Lung (tissue), 12 donors: ENCODE measurements around the gene DARS1. TPM values are rescaled to one million over a fixed set of nuclear protein-coding genes. Genes with fewer than 3 reads are reported as not detected.
"Not testable (repeated sequence)": the region's sequence is repeated elsewhere in the genome, so short reads cannot be mapped to it uniquely, and the experiment has no call there.

Experiments used
- ATAC-seq: fragments of 200-7000 bp; cut with Tn5 transposase; one replicate; pipeline ENCODE4 v1.9.1; 2020; ENCODE audit warnings: moderate number of reproducible peaks; ENCODE audit not compliant: insufficient read depth, low FRiP score
- DNase-seq, 3 donors: peaks; one replicate each; pipeline ENCODE4 v3.0.0-alpha.2; 2013 to 2017
- H3K27ac ChIP-seq, 2 donors: one replicate each; pipeline ENCODE4 v1.5.1; 2013; ENCODE audit warnings: mild to moderate bottlenecking in 2 of 2, moderate library complexity in 2 of 2, control low read depth in 1 of 2, inconsistent platforms in 1 of 2, low read depth in 1 of 2, low read length in 1 of 2
- H3K27me3 ChIP-seq, 3 donors: one replicate each; pipeline ENCODE4 v1.5.1; 2013; ENCODE audit warnings: low read length in 2 of 3; ENCODE audit not compliant: control insufficient read depth in 3 of 3, insufficient read depth in 3 of 3
- H3K36me3 ChIP-seq, 4 donors: one replicate each; pipeline ENCODE4 v1.5.1; 2013; ENCODE audit warnings: low read length in 4 of 4, mild to moderate bottlenecking in 1 of 4, moderate library complexity in 1 of 4; ENCODE audit not compliant: control insufficient read depth in 4 of 4, insufficient read depth in 4 of 4
- H3K4me1 ChIP-seq, 5 donors: one replicate each; pipeline ENCODE4 v1.5.1; 2013; ENCODE audit warnings: low read length in 5 of 5, mild to moderate bottlenecking in 2 of 5, moderate library complexity in 1 of 5; ENCODE audit not compliant: control insufficient read depth in 5 of 5, insufficient read depth in 5 of 5
- H3K4me3 ChIP-seq: one replicate; pipeline ENCODE4 v1.5.1; 2013; ENCODE audit warnings: mild to moderate bottlenecking, control low read depth, moderate library complexity
- H3K9ac ChIP-seq, 2 donors: one replicate each; pipeline ENCODE4 v1.5.1; 2013; ENCODE audit warnings: low read length in 2 of 2, control low read depth in 1 of 2; ENCODE audit not compliant: insufficient read depth in 1 of 2
- H3K9me3 ChIP-seq, 4 donors: one replicate each; pipeline ENCODE4 v1.5.1; 2013; ENCODE audit warnings: low read length in 3 of 4, mild to moderate bottlenecking in 1 of 4, moderate library complexity in 1 of 4; ENCODE audit not compliant: control insufficient read depth in 4 of 4, insufficient read depth in 3 of 4
- WGBS, 2 donors: extraction: QIAGEN DNeasy Blood & Tissue Kit; methylation state at CpG; one replicate each; pipeline ENCODE4 v1.1.7; 2013; 5-methylcytosine and 5-hydroxymethylcytosine counted together
- polyA plus RNA-seq, 2 donors: library from polyadenylated mRNA; stranded (reverse); fragments of 200-250 nt; gene quantifications; one replicate each; pipeline ENCODE4 v1.2.1, GENCODE V29; 2013
- total RNA-seq, 2 donors: library from RNA; depleted of rRNA in 1 of 2; stranded (reverse); fragments of >200 nt in 1 of 2; gene quantifications; one replicate each; pipeline ENCODE4 v1.2.1, GENCODE V29; 2014 to 2021
- TF ChIP-seq, protein P1 (sequence below): IDR thresholded peaks from 2 replicates; pipeline ENCODE4 v1.5.1; 2012; ENCODE audit warnings: mild to moderate bottlenecking; ENCODE audit errors: control extremely low read depth, extremely low read depth
- donor health status: control.
- donor health status: control.
- donor health status: Bipolar disorder and iron deficiency.
- donor health status: healthy.
- donor health status: DM: yes; HTN: yes; CAD: no.

Gene DARS1
- total and polyA plus RNA-seq, 4 donors = 47.2 to 77.9 (median 58.7) TPM

DNA sequence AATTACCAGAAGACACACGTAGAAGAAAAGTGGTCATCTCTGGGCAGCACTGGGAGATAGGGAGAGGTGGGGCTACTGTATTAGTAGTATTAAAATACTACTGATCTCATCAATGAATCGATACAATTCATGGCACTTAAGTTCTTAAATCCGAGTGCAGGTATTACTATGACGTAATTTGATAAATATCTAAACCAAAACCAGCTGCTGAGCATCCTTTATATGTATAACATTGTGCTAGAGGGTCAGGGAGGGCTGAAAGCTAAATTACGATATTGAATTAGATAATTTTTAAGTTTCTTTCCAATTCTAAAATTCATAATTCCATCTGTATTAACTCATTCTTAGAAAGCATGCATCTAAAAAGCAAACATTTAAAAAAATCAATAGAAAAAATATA, 25.3 kb downstream of the DARS1 start:
- ATAC-seq = no peak
- WGBS, 2 donors = 78 to 89% methylated on average over 5 of the region's 5 CpGs

DNA sequence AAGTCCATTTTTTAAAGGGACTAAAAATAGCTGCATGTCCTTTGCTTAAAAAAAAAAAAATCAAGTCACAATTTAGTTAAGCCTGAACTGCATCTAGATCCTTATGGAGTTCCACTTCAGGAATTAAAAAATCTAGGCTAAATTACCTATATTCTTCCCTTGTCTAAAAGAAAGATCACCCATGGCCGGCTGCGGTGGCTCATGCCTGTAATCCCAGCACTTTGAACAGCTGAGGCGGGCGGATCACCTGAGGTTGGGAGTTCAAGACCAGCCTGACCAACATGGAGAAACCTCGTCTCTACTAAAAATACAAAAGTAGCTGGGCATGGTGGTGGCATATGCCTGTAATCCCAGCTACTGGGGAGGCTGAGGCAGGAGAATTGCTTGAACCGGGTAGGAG, 26.5 kb downstream of the DARS1 start:
- H3K36me3 ChIP-seq, H3K9me3 ChIP-seq: not testable (repeated sequence)
- WGBS, 2 donors = 95 to 97% methylated on average over 6 of the region's 6 CpGs

More for the DNA sequence above, 25.3 kb downstream of the DARS1 start:
- no peaks in the 10 kb centered on the region for H3K9me3 ChIP-seq
- H3K9ac ChIP-seq = peak overlapping the region in 1 of 2 donors; percentile 85
- peaks cover 0 to 3% (median 2%) of the 10 kb centered on the region in 4 donors for H3K36me3 ChIP-seq
- H3K4me1 ChIP-seq = peaks cover 0 to 34% (median 4%) of the 10 kb centered on the region in 5 donors
- H3K4me3 ChIP-seq = no peak overlapping the region
- no peaks in the 10 kb centered on the region for H3K27me3 ChIP-seq
- H3K27ac ChIP-seq = no peak overlapping the region
- no peak for DNase-seq
- TF ChIP-seq, protein P1, sequence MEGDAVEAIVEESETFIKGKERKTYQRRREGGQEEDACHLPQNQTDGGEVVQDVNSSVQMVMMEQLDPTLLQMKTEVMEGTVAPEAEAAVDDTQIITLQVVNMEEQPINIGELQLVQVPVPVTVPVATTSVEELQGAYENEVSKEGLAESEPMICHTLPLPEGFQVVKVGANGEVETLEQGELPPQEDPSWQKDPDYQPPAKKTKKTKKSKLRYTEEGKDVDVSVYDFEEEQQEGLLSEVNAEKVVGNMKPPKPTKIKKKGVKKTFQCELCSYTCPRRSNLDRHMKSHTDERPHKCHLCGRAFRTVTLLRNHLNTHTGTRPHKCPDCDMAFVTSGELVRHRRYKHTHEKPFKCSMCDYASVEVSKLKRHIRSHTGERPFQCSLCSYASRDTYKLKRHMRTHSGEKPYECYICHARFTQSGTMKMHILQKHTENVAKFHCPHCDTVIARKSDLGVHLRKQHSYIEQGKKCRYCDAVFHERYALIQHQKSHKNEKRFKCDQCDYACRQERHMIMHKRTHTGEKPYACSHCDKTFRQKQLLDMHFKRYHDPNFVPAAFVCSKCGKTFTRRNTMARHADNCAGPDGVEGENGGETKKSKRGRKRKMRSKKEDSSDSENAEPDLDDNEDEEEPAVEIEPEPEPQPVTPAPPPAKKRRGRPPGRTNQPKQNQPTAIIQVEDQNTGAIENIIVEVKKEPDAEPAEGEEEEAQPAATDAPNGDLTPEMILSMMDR = no peak

DNA sequence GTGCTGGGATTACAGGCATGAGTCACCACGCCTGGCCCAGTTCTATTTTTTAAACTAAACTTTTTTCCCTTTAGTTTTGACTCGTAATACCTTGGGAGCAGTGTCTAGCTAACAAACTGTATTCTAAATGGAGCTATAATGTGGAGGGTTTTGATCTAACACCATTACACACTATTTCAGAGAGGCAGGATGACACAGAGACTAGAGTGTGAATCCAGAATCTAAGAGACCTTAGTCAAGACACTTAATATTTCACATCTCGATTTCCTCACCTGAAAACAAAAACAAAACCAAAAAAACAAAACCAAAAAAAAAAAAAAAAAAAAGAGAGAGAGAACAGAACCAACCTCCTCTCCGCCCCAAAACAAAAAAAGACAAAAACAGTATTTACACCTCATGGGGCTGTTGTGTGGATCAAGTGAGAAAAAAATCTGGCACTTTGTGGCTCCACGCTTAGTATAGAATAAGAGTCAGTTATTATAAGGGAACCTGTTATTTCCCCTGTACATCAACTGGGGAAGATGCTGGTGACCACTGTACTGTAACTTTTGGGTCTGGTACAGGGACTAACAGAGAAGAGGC, 31.3 kb downstream of the DARS1 start:
- no peak overlapping the region for H3K9ac ChIP-seq
- no peak overlapping the region for H3K27ac ChIP-seq
- ATAC-seq (no peak), DNase-seq (no peak)
- peaks cover 0 to 9% (median 2%) of the 10 kb centered on the region in 5 donors for H3K4me1 ChIP-seq
- TF ChIP-seq, protein P1 = no peak
- H3K9me3 ChIP-seq = no peaks in the 10 kb centered on the region
- H3K4me3 ChIP-seq = no peak overlapping the region
- peaks cover 2 to 7% (median 7%) of the 10 kb centered on the region in 4 donors for H3K36me3 ChIP-seq
- H3K27me3 ChIP-seq = no peaks in the 10 kb centered on the region
- 83 to 95% methylated on average over 5 of the region's 5 CpGs for WGBS, 2 donors

More for the DNA sequence above, 26.5 kb downstream of the DARS1 start:
- not testable (repeated sequence) for H3K9ac ChIP-seq, DNase-seq, ATAC-seq, H3K4me3 ChIP-seq, H3K27ac ChIP-seq, H3K27me3 ChIP-seq
- peaks cover 0 to 34% (median 4%) of the 10 kb centered on the region in 5 donors for H3K4me1 ChIP-seq

DNA sequence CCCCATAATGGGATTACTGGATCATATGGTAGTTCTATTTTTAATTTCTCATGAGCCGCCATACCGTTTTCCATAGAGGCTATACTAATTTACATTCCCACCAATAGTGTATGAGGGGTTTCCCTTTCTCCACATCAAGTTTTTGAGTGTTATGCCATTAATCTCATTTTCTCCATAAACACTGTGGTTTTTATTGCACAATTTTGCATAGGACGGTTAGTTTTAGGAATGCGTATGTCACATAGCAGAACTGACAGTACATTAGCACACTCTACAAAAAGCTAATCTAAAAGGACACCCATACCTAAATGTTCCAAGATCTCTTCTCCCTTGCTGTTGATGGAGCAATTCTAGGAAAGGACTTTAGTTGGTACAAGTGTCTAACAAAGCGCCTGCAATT, 32.5 kb downstream of the DARS1 start:
- DNase-seq (peak in 1 of 3 donors; percentile 15), ATAC-seq (no peak)
- Histone ChIP-seq H3K9me3 (no peaks in the 10 kb centered on the region), H3K4me3 (no peak overlapping the region), H3K4me1 (peaks cover 0 to 13% (median 2%) of the 10 kb centered on the region in 5 donors), H3K36me3 (peaks cover 2 to 7% (median 7%) of the 10 kb centered on the region in 4 donors), H3K27me3 (no peaks in the 10 kb centered on the region), H3K27ac (no peak overlapping the region), H3K9ac (no peak overlapping the region)
- WGBS, 2 donors = 67 to 83% methylated on average over 5 of the region's 5 CpGs
- TF ChIP-seq, protein P1 = no peak
